Activated CD4-positive, alpha-beta memory T cell treated with anti-CD3 and anti-CD28 coated beads for 36 hours (primary cell): ENCODE data around the gene EDEM3. TPM values are rescaled to one million over a fixed set of nuclear protein-coding genes. Genes with fewer than 3 reads are reported as not detected.
"Not testable (repeated sequence)": the region's sequence is repeated elsewhere in the genome, so short reads cannot be mapped to it uniquely, and the experiment has no call there.

ENCODE experiments used
- CTCF ChIA-PET: fragments of 350-600 bp; sonication (Branson Sonifier 250); formaldehyde crosslinking; loops from one replicate; lab custom pipeline; 2021; ENCODE audit warnings: antibody characterized with exemption, inconsistent platforms; lab: Charles Lee
- POLR2A ChIA-PET: fragments of 350-600 bp; sonication (Branson Sonifier 250); formaldehyde crosslinking; loops from one replicate; lab custom pipeline; 2021; ENCODE audit warnings: antibody characterized with exemption; lab: Charles Lee
- DNase-seq: peaks from one replicate; pipeline ENCODE4 v3.0.0-alpha.2; 2020
- H3K27ac Mint-ChIP-seq: one replicate; pipeline ENCODE4 v1.8.0; 2021; ENCODE audit warnings: mixed read lengths
- H3K27me3 Mint-ChIP-seq: one replicate; pipeline ENCODE4 v1.8.0; 2021; ENCODE audit warnings: mixed read lengths
- H3K36me3 Mint-ChIP-seq: one replicate; pipeline ENCODE4 v1.8.0; 2021; ENCODE audit warnings: mixed read lengths
- H3K4me1 Mint-ChIP-seq: one replicate; pipeline ENCODE4 v1.8.0; 2021; ENCODE audit warnings: low read depth, mixed read lengths
- H3K4me3 Mint-ChIP-seq: one replicate; pipeline ENCODE4 v1.8.0; 2021; ENCODE audit warnings: mild to moderate bottlenecking, mixed read lengths
- H3K9me3 Mint-ChIP-seq: one replicate; pipeline ENCODE4 v1.8.0; 2021; ENCODE audit warnings: mixed read lengths
- intact Hi-C: fragments of 100-400 bp; cut with micrococcal nuclease; formaldehyde crosslinking; loops from one replicate; pipeline ENCODE4 v1.15.1; 2023
- total RNA-seq, 2 experiments: library from RNA; stranded (reverse); gene quantifications; one replicate each; pipeline ENCODE4 v1.2.3, GENCODE V29; 2021

The EDEM3 gene
- total RNA-seq, 2 experiments from 2014 or later, result 14.5 to 15.2 TPM

DNA sequence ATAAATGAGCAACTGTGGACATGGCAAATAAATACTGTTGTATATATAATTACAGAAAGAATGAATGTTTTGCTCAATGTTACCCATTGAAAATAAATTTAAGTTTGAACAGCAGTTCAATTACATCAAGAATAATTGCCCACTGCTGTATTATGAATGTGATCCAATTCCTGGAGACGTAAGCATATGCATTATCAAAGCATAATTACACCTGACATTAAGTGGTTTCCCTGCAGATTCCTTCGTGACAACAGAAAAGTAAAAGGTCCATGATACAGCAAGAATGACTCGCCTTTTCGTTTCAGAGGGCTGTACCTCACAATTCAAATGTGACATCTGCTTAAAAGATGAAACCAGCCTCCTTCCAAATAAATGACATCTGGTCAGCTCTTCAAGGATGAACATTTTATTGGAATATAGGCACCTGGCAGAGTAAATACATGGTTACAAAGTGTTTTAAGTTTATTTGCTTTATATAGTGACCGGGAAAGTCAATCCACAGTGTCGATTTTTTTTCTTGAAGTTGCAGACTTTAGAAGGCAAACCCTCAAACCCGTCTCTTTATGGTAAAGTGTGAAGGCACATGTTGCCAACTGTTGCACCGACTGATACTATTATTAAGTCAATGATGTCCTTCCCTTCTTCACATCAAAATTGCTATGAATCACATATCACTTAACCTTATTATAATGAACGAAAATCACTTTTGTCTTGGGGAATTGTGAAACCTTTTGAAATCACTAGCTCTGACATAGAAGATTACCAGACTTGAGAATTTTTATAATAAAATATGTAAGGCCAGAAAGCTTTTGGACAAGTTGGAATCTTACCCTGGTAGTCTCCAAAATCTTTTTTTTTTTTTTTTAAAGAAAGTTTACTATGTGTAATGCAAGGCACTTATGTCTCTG, 36.2 kb upstream of the EDEM3 start:
- no peak overlapping the region for H3K4me3 Mint-ChIP-seq
- peaks cover 4% of the 10 kb centered on the region for H3K36me3 Mint-ChIP-seq
- no peaks in the 10 kb centered on the region for H3K27me3 Mint-ChIP-seq
- CTCF ChIA-PET, result interaction anchor here (0.7 to 1.8 kb wide), 2 partner anchors 14 to 202 kb away, joined by 7 to 8 read pairs; no protein-coding TSS in a partner anchor
- no peak for DNase-seq
- intact Hi-C loops, result loop anchor here (5.0 kb wide), 1 partner anchor 34 kb away; no protein-coding TSS in a partner anchor
- POLR2A ChIA-PET, result no interaction called here
- peaks cover 9% of the 10 kb centered on the region for H3K4me1 Mint-ChIP-seq
- no peak overlapping the region for H3K27ac Mint-ChIP-seq
- no peaks in the 10 kb centered on the region for H3K9me3 Mint-ChIP-seq

DNA sequence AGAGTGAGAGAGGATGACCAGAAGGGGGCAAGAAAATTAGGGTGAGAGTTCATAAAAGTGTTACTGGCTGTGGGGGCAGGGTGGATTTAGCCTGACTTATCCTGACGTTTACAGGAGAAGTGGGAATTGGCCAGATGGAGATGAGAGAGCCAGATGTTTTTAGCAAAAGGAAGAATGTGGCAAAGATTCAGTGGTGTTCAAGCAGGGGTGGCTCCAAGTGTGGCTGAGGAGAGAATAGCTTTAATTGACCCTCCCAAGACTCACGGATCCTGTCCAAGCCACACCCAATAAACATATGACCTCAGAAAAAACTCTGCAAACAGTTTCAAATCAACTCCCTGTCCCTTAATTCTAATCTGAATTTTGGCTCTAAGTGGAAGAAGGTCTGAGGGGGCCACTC, 35.2 kb upstream of the EDEM3 start:
- H3K4me1 Mint-ChIP-seq, result peaks cover 9% of the 10 kb centered on the region
- DNase-seq, result no peak
- H3K36me3 Mint-ChIP-seq, result peaks cover 7% of the 10 kb centered on the region
- ChIA-PET POLR2A (no interaction called here), CTCF (interaction anchor here (1.3 kb wide), 1 partner anchor 15 kb away, joined by 4 read pairs; no protein-coding TSS in a partner anchor)
- peaks cover 4% of the 10 kb centered on the region for H3K9me3 Mint-ChIP-seq
- no peak overlapping the region for H3K4me3 Mint-ChIP-seq
- no peak overlapping the region for H3K27ac Mint-ChIP-seq
- H3K27me3 Mint-ChIP-seq, result no peaks in the 10 kb centered on the region
- intact Hi-C loops, result loop anchor here (5.0 kb wide), 1 partner anchor 33 kb away; no protein-coding TSS in a partner anchor

DNA sequence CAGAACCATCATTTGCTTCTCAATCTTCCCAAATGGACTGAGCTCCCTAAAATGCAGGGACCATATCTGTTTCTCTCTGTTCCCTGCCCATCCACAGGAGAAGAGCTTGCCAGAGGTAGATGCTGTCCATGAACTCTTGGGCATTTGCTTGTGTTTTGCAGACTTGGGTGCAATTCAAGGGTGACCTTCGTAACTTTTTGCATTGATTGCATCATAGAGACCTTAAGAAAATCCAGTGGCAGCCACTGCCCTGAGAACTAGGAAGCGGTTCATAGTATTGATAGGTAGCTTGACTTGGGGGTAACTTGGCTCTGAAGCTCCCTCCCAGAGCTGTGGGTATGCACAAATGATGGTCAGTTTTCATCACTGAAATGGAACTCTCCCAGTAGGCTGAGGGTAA, 34.3 kb upstream of the EDEM3 start:
- ChIA-PET POLR2A (interaction anchor here (0.6 kb wide), 2 partner anchors 720 to 738 kb away, joined by 3 read pairs; no protein-coding TSS in a partner anchor), CTCF (interaction anchor here (0.5 to 1.3 kb wide), 2 partner anchors 16 to 101 kb away, joined by 3 to 4 read pairs; no protein-coding TSS in a partner anchor)
- Mint-ChIP-seq H3K4me3 (no peak overlapping the region), H3K9me3 (peaks cover 12% of the 10 kb centered on the region), H3K36me3 (peaks cover 12% of the 10 kb centered on the region), H3K27ac (no peak overlapping the region), H3K4me1 (peaks cover 9% of the 10 kb centered on the region), H3K27me3 (no peaks in the 10 kb centered on the region)
- intact Hi-C loops, result no loop called here
- DNase-seq, result no peak

DNA sequence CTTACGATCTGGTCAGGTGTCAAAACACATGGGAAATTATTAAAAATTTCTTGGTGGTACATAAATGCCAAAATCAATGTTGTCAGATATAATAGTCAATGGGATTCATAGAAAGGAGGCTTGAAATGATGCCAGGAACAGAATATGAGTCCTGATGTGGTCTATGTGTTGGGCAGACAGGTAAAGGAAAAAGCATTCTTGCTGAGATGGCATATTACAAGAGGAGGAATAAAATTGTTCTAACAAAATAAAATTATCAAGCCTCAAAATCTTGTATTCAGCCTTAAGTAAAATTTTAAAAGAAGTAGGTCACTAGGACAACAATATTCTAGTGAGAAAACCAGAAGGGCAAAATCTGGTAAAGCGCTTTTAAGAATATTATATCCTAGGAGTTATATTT, 30.9 kb upstream of the EDEM3 start:
- intact Hi-C loops, result no loop called here
- H3K4me3 Mint-ChIP-seq, result no peak overlapping the region
- POLR2A ChIA-PET, result no interaction called here
- H3K4me1 Mint-ChIP-seq, result no peaks in the 10 kb centered on the region
- DNase-seq, result no peak
- H3K27me3 Mint-ChIP-seq, result no peaks in the 10 kb centered on the region
- peaks cover 35% of the 10 kb centered on the region for H3K9me3 Mint-ChIP-seq
- CTCF ChIA-PET, result no interaction called here
- no peak overlapping the region for H3K27ac Mint-ChIP-seq
- peaks cover 18% of the 10 kb centered on the region for H3K36me3 Mint-ChIP-seq

DNA sequence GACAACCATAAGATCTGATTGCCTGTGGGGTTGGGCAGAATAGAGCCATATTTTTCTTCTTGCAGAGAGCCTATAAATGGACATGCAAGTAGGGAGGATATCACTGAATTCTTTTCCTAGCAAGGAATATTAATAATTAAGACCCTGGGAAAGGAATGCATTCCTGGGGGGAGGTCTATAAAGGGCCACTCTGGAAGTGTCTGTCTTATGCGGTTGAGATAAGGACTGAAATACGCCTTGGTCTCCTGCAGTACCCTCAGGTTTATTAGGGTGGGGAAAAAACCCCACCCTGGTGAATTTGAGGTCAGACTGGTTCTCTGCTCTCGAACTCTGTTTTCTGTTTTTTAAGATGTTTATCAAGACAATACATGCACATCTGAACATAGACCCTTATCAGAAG, 29.1 kb upstream of the EDEM3 start:
- peaks cover 18% of the 10 kb centered on the region for H3K36me3 Mint-ChIP-seq
- H3K4me1 Mint-ChIP-seq, POLR2A ChIA-PET, H3K27me3 Mint-ChIP-seq, H3K4me3 Mint-ChIP-seq, DNase-seq, intact Hi-C loops, H3K27ac Mint-ChIP-seq, CTCF ChIA-PET: not testable (repeated sequence)
- peaks cover 35% of the 10 kb centered on the region for H3K9me3 Mint-ChIP-seq

DNA sequence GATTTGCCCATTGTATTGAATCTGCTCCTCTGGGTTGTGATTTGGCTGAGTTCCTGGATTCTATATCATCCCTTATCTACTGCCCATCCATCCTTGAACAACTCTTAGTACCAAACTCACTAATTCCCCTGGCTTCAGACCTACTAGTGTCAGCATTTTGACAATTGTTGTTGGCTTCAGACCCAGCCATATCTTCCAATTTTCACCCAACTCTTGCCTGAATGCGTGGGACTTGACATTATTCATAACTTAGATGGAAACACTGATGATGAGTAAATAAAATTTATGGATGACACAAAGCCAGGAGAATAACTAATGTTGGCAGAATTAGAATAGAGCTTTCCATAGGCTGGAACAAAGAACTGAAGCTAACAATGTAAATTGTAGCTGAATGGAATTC, 27.3 kb upstream of the EDEM3 start:
- Mint-ChIP-seq H3K4me1 (no peaks in the 10 kb centered on the region), H3K4me3 (no peak overlapping the region), H3K36me3 (peaks cover 18% of the 10 kb centered on the region), H3K9me3 (peaks cover 35% of the 10 kb centered on the region), H3K27ac (no peak overlapping the region), H3K27me3 (no peaks in the 10 kb centered on the region)
- intact Hi-C loops, result no loop called here
- ChIA-PET CTCF (no interaction called here), POLR2A (no interaction called here)
- DNase-seq, result no peak

DNA sequence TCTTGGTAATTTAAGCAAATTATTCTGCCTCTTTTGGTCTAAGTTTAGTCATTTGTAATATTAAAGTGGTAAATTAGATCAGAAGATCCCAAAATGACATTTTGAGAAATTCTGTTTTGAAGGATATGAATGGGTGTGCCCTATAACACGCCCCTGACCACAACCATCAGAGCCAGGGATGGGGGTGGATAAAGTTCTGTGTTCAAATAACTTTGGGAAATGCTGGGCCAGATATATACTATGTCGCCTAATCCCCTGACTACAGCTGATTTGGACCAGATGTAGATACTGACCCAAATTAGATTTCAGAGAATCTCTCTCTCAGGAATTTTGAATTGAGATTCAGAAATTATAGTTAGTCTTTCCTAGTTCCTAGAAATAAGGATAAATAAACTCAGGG, 21.2 kb upstream of the EDEM3 start:
- no peak overlapping the region for H3K27ac Mint-ChIP-seq
- no peaks in the 10 kb centered on the region for H3K36me3 Mint-ChIP-seq
- no peaks in the 10 kb centered on the region for H3K9me3 Mint-ChIP-seq
- intact Hi-C loops, result no loop called here
- ChIA-PET POLR2A (no interaction called here), CTCF (no interaction called here)
- H3K4me1 Mint-ChIP-seq, result no peaks in the 10 kb centered on the region
- H3K4me3 Mint-ChIP-seq, result no peak overlapping the region
- DNase-seq, result no peak
- H3K27me3 Mint-ChIP-seq, result no peaks in the 10 kb centered on the region

DNA sequence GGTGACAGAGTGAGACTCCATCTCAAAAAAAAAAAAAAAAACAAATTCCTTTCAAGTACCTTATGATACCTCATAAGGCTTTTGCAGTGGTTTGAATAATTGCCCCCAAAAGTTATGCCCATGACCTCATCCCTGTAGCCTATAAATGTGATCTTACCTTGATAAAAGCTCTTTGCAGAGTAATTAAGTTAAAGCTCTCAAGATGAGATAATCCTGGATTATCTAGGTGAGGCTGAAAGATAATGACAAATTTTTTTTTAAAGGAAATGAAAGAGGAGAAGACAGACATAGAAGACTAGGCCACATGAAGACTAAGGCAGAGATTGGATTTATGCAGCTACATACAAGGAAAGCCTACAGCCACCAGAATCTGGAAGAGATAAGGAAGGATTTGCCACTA, 20.7 kb upstream of the EDEM3 start:
- H3K4me3 Mint-ChIP-seq, result no peak overlapping the region
- ChIA-PET POLR2A (no interaction called here), CTCF (no interaction called here)
- H3K36me3 Mint-ChIP-seq, result no peaks in the 10 kb centered on the region
- DNase-seq, result no peak
- intact Hi-C loops, result no loop called here
- H3K4me1 Mint-ChIP-seq, result no peaks in the 10 kb centered on the region
- no peak overlapping the region for H3K27ac Mint-ChIP-seq
- no peaks in the 10 kb centered on the region for H3K9me3 Mint-ChIP-seq
- no peaks in the 10 kb centered on the region for H3K27me3 Mint-ChIP-seq

DNA sequence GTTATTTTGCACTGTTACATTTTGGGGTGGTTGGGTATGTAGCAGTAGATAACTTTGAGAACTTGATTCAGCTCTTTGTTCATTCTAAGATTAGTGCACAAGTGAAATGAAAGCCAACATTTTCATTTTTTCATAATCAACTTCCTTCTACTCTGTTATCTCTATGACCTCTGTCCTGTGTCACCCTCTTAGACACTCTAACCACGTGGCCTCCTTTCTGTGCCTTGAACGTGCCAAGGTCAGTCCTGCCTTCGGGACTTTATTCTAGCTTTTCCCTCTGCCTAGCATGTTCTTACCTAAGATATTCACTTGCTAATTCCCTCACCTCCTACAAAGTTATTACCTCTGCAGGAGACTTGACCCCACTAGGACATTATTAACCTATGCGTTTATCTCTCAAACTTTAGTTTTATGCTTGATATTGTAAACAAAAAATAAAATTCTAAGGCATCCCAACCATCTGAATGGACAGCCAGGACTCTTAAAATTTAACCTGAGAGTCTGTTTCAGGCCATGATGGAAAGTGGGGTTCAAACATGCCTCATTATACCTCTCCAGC, 19.2 kb upstream of the EDEM3 start:
- Mint-ChIP-seq H3K27me3 (no peaks in the 10 kb centered on the region), H3K27ac (no peak overlapping the region), H3K9me3 (no peaks in the 10 kb centered on the region), H3K36me3 (no peaks in the 10 kb centered on the region), H3K4me3 (no peak overlapping the region), H3K4me1 (no peaks in the 10 kb centered on the region)
- POLR2A ChIA-PET, result no interaction called here
- intact Hi-C loops, result no loop called here
- no peak for DNase-seq
- CTCF ChIA-PET, result interaction anchor here (0.6 kb wide), 1 partner anchor 464 kb away, joined by 3 read pairs; no protein-coding TSS in a partner anchor

DNA sequence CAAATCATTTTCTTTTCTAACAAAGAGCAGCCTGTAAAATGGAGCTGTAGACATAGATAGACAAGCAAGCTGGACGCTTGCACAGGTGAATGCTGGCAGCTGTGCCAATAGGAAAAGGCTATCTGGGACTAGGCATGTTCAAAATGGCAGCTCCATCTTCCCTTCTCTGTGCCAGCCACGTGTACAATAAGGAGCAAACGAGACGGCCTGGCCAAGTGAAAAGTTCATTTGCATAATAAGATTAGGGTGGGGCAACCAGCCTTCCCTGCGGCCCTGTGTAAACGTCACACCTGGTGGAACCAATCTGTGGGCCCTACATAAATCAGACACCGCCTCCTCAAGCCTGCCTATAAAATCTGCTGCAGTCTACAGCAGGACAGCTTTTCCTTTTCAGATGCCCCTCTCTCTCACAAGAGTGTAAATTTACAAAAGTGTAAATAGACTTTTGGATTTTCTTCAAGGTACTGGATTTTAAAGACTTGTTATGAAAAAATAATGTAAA, 16.6 kb upstream of the EDEM3 start:
- no peak for DNase-seq
- no peaks in the 10 kb centered on the region for H3K9me3 Mint-ChIP-seq
- POLR2A ChIA-PET, result no interaction called here
- H3K27me3 Mint-ChIP-seq, result no peaks in the 10 kb centered on the region
- CTCF ChIA-PET, result no interaction called here
- no peak overlapping the region for H3K27ac Mint-ChIP-seq
- intact Hi-C loops, result no loop called here
- no peaks in the 10 kb centered on the region for H3K36me3 Mint-ChIP-seq
- no peak overlapping the region for H3K4me3 Mint-ChIP-seq
- no peaks in the 10 kb centered on the region for H3K4me1 Mint-ChIP-seq

DNA sequence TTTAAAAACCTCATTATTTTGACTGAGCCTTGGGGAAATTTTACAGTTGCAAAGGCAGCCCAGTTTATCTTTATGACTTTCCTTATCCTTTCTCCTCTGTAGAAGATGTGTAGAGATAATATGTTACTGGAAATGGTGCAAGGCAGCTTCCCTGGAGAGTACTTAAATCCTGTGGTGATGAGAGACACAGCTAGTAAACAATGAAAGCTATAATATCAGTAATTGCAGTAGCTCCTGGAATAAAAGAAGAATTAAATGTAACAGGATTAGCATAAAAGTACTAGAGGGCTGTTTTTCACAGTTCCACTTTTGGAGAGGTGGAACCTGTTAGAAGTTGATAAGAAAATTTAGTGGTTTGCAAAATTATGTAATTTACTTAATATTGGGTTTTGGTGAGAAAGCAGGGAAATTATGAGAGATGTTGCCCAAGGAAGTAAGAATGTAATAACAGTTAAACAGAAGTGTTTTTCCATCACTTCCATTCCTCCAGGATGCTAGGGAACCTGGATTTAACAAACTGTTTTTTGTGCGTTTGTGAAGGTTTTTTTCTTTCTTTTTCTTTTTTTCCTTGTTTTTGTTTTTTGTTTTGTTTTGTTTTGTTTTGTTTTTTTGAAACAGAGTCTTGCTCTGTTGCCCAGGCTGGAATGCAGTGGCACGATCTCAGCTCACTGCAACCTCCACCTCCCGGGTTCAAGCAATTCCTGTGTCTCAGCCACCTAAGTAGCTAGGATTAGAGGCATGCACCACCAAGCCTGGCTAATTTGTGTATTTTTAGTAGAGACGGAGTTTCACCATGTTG, 15.7 kb upstream of the EDEM3 start:
- intact Hi-C loops, result no loop called here
- ChIA-PET CTCF (interaction anchor here (1.0 kb wide), 1 partner anchor 35 kb away, joined by 3 read pairs; no protein-coding TSS in a partner anchor), POLR2A (no interaction called here)
- Mint-ChIP-seq H3K27me3 (no peaks in the 10 kb centered on the region), H3K36me3 (no peaks in the 10 kb centered on the region), H3K4me1 (no peaks in the 10 kb centered on the region), H3K9me3 (no peaks in the 10 kb centered on the region), H3K27ac (no peak overlapping the region), H3K4me3 (no peak overlapping the region)
- no peak for DNase-seq

DNA sequence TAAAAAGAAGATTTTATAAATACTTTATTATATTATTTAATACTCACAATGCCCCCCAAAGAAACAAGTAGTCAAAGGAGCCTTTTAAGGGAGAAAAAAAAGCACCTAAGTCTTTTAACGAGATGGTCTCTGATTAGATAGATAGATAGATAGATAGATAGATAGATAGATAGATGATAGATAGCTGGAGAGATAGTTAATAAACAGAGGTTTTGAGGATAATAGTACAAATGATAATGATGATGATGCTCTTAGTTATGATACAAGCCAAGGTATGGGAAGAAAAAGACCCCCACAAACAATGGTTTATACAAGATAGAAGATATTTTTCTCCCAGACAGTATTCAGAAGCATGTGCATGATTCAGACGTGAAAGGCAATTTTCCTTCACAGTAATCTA, 14.6 kb upstream of the EDEM3 start:
- no peaks in the 10 kb centered on the region for H3K27me3 Mint-ChIP-seq
- DNase-seq, result no peak
- H3K27ac Mint-ChIP-seq, result no peak overlapping the region
- H3K36me3 Mint-ChIP-seq, result no peaks in the 10 kb centered on the region
- H3K4me1 Mint-ChIP-seq, result no peaks in the 10 kb centered on the region
- no peaks in the 10 kb centered on the region for H3K9me3 Mint-ChIP-seq
- POLR2A ChIA-PET, result no interaction called here
- intact Hi-C loops, result no loop called here
- CTCF ChIA-PET, result no interaction called here
- no peak overlapping the region for H3K4me3 Mint-ChIP-seq
